ENCODE results near the gene CREB5.

Gene CREB5

GRCh38 chr7:28408105-28408959 lies 4.0 kb upstream of the CREB5 start:
- no peak for DNase-seq

GRCh38 chr7:28408960-28409715 lies 3.2 kb upstream of the CREB5 start:
- peak; percentile 72 for DNase-seq

GRCh38 chr7:28409716-28410627 lies 2.3 kb upstream of the CREB5 start:
- DNase-seq = no peak

- DNase-seq = no peak
Measured at GRCh38 chr7:28410628-28411531, 1.4 kb upstream of the CREB5 start.

GRCh38 chr7:28413011-28413410 lies 693 bp downstream of the CREB5 start:
- DNase-seq = no peak

- no peak for DNase-seq
Measured at GRCh38 chr7:28414453-28414852, 2.1 kb downstream of the CREB5 start.

GRCh38 chr7:28417321-28417940 lies 5.1 kb downstream of the CREB5 start:
- DNase-seq = no peak

GRCh38 chr7:28418311-28418710 lies 6.0 kb downstream of the CREB5 start:
- DNase-seq = no peak

- no peak for DNase-seq
Measured at GRCh38 chr7:28418966-28419365, 6.6 kb downstream of the CREB5 start.

GRCh38 chr7:28419716-28420115 lies 7.4 kb downstream of the CREB5 start:
- no peak for DNase-seq

- DNase-seq = no peak
Measured at GRCh38 chr7:28423112-28423511, 10.8 kb downstream of the CREB5 start.

- DNase-seq = no peak
Measured at GRCh38 chr7:28423918-28424514, 11.7 kb downstream of the CREB5 start.

- DNase-seq = no peak
Measured at GRCh38 chr7:28425496-28425895, 13.2 kb downstream of the CREB5 start.

- DNase-seq = no peak
Measured at GRCh38 chr7:28427236-28427635, 14.9 kb downstream of the CREB5 start.

- no peak for DNase-seq
Measured at GRCh38 chr7:28430616-28431015, 18.3 kb downstream of the CREB5 start.

- no peak for DNase-seq
Measured at GRCh38 chr7:28432105-28432504, 19.8 kb downstream of the CREB5 start.

- no peak for DNase-seq
Measured at GRCh38 chr7:28433039-28433438, 20.7 kb downstream of the CREB5 start.

- DNase-seq = no peak
Measured at GRCh38 chr7:28433699-28434219, 21.4 kb downstream of the CREB5 start.

- no peak for DNase-seq
Measured at GRCh38 chr7:28434510-28434909, 22.2 kb downstream of the CREB5 start.

GRCh38 chr7:28435152-28435551 lies 22.8 kb downstream of the CREB5 start:
- no peak for DNase-seq
